WTC11 (cell line): ENCODE measurements around the gene DSC2. TPM values are rescaled to one million over a fixed set of nuclear protein-coding genes. Genes with fewer than 3 reads are reported as not detected.

ENCODE experiments used
- ATAC-seq: fragments of 200-7000 bp; cut with Tn5 transposase; 2 replicates; pipeline ENCODE4 v1.10.0; 2021; ENCODE audit warnings: mild to moderate bottlenecking, moderate library complexity
- CTCF ChIA-PET: fragments of 300-600 bp; sonication (Branson Sonifier 250); formaldehyde crosslinking; loops from one replicate; lab custom pipeline; 2021; ENCODE audit warnings: antibody characterized with exemption; lab: Charles Lee
- POLR2A ChIA-PET: fragments of 350-600 bp; sonication (Branson Sonifier 250); formaldehyde crosslinking; loops from one replicate; lab custom pipeline; 2021; ENCODE audit warnings: antibody characterized with exemption; lab: Charles Lee
- DNase-seq: peaks from one replicate; pipeline ENCODE4 v3.0.0; 2021; ENCODE audit warnings: low spot score
- H3K27ac Mint-ChIP-seq: 2 replicates; pipeline ENCODE4 v1.8.0; 2021; ENCODE audit warnings: mixed read lengths
- H3K27me3 Mint-ChIP-seq: 2 replicates; pipeline ENCODE4 v1.8.0; 2021; ENCODE audit warnings: low read depth, mild to moderate bottlenecking, moderate library complexity, mixed read lengths
- H3K36me3 Mint-ChIP-seq: 2 replicates; pipeline ENCODE4 v1.8.0; 2021; ENCODE audit warnings: mixed read lengths
- H3K4me1 Mint-ChIP-seq: 2 replicates; pipeline ENCODE4 v1.8.0; 2022; ENCODE audit warnings: mixed read lengths
- H3K4me3 Mint-ChIP-seq: 2 replicates; pipeline ENCODE4 v1.8.0; 2021; ENCODE audit warnings: mild to moderate bottlenecking, moderate library complexity, mixed read lengths
- H3K9me3 Mint-ChIP-seq: 2 replicates; pipeline ENCODE4 v1.8.0; 2021; ENCODE audit warnings: mixed read lengths
- AFF4 ChIP-seq: sonication (generic); formaldehyde crosslinking; IDR thresholded peaks from 2 replicates; pipeline ENCODE4 v1.8.1; 2023; ENCODE audit warnings: mild to moderate bottlenecking, missing genetic modification reagents, borderline replicate concordance
- HMGA2 ChIP-seq: fragments of 250-450 bp; sonication (Bioruptor Pico); IDR thresholded peaks from 2 replicates; pipeline ENCODE4 v1.4.0; 2021; ENCODE audit warnings: mild to moderate bottlenecking, moderate library complexity
- NFE2L1 ChIP-seq: sonication (generic); formaldehyde crosslinking; IDR thresholded peaks from 2 replicates; pipeline ENCODE4 v1.8.1; 2023; ENCODE audit warnings: missing genetic modification reagents
- NFYB ChIP-seq: sonication (generic); formaldehyde crosslinking; conservative IDR thresholded peaks from 2 replicates; pipeline ENCODE4 v1.8.0; 2022; ENCODE audit warnings: low read depth, missing genetic modification reagents
- RORB ChIP-seq: fragments of 250-450 bp; sonication (Bioruptor Pico); IDR thresholded peaks from 2 replicates; pipeline ENCODE4 v1.9.0; 2021; ENCODE audit warnings: mild to moderate bottlenecking
- TP53 ChIP-seq: sonication (generic); formaldehyde crosslinking; IDR thresholded peaks from 2 replicates; pipeline ENCODE4 v1.8.1; 2023; ENCODE audit warnings: mild to moderate bottlenecking, missing genetic modification reagents
- USF2 ChIP-seq: sonication (generic); formaldehyde crosslinking; IDR thresholded peaks from 2 replicates; pipeline ENCODE4 v1.8.1; 2023; ENCODE audit warnings: mild to moderate bottlenecking, missing genetic modification reagents, moderate library complexity
- ZNF232 ChIP-seq: sonication (generic); formaldehyde crosslinking; IDR thresholded peaks from 2 replicates; pipeline ENCODE4 v1.8.0; 2022; ENCODE audit warnings: mild to moderate bottlenecking, missing genetic modification reagents
- ZNF317 ChIP-seq: sonication (generic); formaldehyde crosslinking; IDR thresholded peaks from 2 replicates; pipeline ENCODE4 v1.8.1; 2023; ENCODE audit warnings: low read depth, mild to moderate bottlenecking, moderate library complexity, missing genetic modification reagents, borderline replicate concordance
- ZNF396 ChIP-seq: fragments of 250-450 bp; sonication (Bioruptor Pico); IDR thresholded peaks from 2 replicates; pipeline ENCODE4 v1.8.0; 2021; ENCODE audit warnings: mild to moderate bottlenecking, moderate library complexity, borderline replicate concordance
- ZNF425 ChIP-seq: fragments of 250-450 bp; sonication (Bioruptor Pico); conservative IDR thresholded peaks from 2 replicates; pipeline ENCODE4 v1.9.0; 2021; ENCODE audit warnings: mild to moderate bottlenecking
- total RNA-seq: library from RNA; stranded (reverse); gene quantifications from 3 replicates; pipeline ENCODE4 v1.2.3, GENCODE V29; 2021

Gene DSC2
- total RNA-seq, 1 experiment from 2014 or later: 29.8 TPM

- ATAC-seq (no peak), DNase-seq (no peak)
- no peak for TF ChIP-seq ZNF425 (CRISPR knock-in tag)
- TF ChIP-seq NFE2L1: no peak
- no peak for TF ChIP-seq AFF4 (CRISPR knock-in tag)
- TF ChIP-seq ZNF317 (CRISPR knock-in tag): no peak
- peaks cover 11% of the 10 kb centered on the region for H3K36me3 Mint-ChIP-seq
- CTCF ChIA-PET: no interaction called here
- H3K4me3 Mint-ChIP-seq: no peak overlapping the region
- H3K27ac Mint-ChIP-seq: no peak overlapping the region
- no peaks in the 10 kb centered on the region for H3K27me3 Mint-ChIP-seq
- no peaks in the 10 kb centered on the region for H3K9me3 Mint-ChIP-seq
- H3K4me1 Mint-ChIP-seq: peaks cover 9% of the 10 kb centered on the region; the same call in 1 of the 2 replicates
- POLR2A ChIA-PET: no interaction called here
These were observed 38.1 kb downstream of the DSC2 start for GRCh38 chr18:31064130-31064529.

- no peaks in the 10 kb centered on the region; the same call in 1 of the 2 replicates for H3K36me3 Mint-ChIP-seq
- CTCF ChIA-PET: no interaction called here
- POLR2A ChIA-PET: no interaction called here
- peaks cover 31% of the 10 kb centered on the region for H3K4me1 Mint-ChIP-seq
- no peak overlapping the region for H3K27ac Mint-ChIP-seq
- no peaks in the 10 kb centered on the region for H3K27me3 Mint-ChIP-seq
- no peak overlapping the region for H3K4me3 Mint-ChIP-seq
- TF ChIP-seq ZNF396 (CRISPR knock-in tag) (no peak), ZNF232 (CRISPR knock-in tag) (no peak), USF2 (CRISPR knock-in tag) (no peak), HMGA2 (no peak), NFYB (no peak)
- ATAC-seq: no peak
- H3K9me3 Mint-ChIP-seq: no peaks in the 10 kb centered on the region
- no peak for DNase-seq
These were observed 40.3 kb downstream of the DSC2 start for GRCh38 chr18:31061945-31062344.

DNA sequence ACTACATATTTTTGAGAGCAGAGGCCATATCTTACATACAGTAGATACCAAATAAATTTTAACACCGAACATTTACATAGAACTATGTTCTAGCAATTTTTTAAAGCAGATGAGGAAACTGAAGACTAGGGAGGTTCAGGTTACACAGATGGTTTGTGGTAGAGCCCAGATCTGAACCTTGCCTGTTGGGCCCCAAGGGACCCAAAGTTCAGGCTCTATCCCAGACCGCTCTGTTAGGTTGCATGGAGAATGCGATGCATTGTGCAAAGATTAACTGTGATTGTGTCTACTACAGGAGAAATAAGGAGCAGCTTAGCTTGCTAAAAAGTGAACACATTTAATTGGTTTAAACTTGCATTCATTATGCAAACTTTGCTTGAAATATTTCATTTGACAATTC lies 43.3 kb downstream of the DSC2 start:
- CTCF ChIA-PET: no interaction called here
- peak; percentile 55; the same call in 1 of the 2 replicates for ATAC-seq
- H3K9me3 Mint-ChIP-seq: peaks cover 3% of the 10 kb centered on the region
- TF ChIP-seq RORB (CRISPR knock-in tag): no peak
- TF ChIP-seq NFYB: no peak
- H3K27ac Mint-ChIP-seq: no peak overlapping the region
- peaks cover 4% of the 10 kb centered on the region; the same call in 1 of the 2 replicates for H3K27me3 Mint-ChIP-seq
- 0 out of 2 replicates have a peak, but pooled peaks cover 2% of the 10 kb centered on the region for H3K36me3 Mint-ChIP-seq
- peaks cover 39% of the 10 kb centered on the region for H3K4me1 Mint-ChIP-seq
- no peak for DNase-seq
- POLR2A ChIA-PET: no interaction called here
- H3K4me3 Mint-ChIP-seq: no peak overlapping the region

- H3K4me3 Mint-ChIP-seq: no peak overlapping the region
- peaks cover 9% of the 10 kb centered on the region for H3K36me3 Mint-ChIP-seq
- no peak overlapping the region for H3K27ac Mint-ChIP-seq
- ATAC-seq: no peak
- peaks cover 4% of the 10 kb centered on the region; the same call in 1 of the 2 replicates for H3K27me3 Mint-ChIP-seq
- H3K9me3 Mint-ChIP-seq: peaks cover 10% of the 10 kb centered on the region
- H3K4me1 Mint-ChIP-seq: peaks cover 39% of the 10 kb centered on the region
- ChIA-PET POLR2A (no interaction called here), CTCF (no interaction called here)
- no peak for TF ChIP-seq TP53 (CRISPR knock-in tag)
- DNase-seq: no peak
These were observed 44.3 kb downstream of the DSC2 start for GRCh38 chr18:31057917-31058316.
